IPS DF 6.9 (cell line): ENCODE measurements around the gene ZNF91.
"Not testable (repeated sequence)": the region's sequence is repeated elsewhere in the genome, so short reads cannot be mapped to it uniquely, and the experiment has no call there.

Source experiments
- DNase-seq: peaks from one replicate; pipeline ENCODE4 v3.0.0-alpha.2; 2013; ENCODE audit warnings: low read depth, low spot score
- H3K27ac ChIP-seq: one replicate; pipeline ENCODE4 v1.5.1; 2013; ENCODE audit warnings: low read length, control low read depth
- H3K27me3 ChIP-seq: 2 replicates; pipeline ENCODE4 v1.6.1; 2013; ENCODE audit warnings: mild to moderate bottlenecking, low read length; ENCODE audit not compliant: control insufficient read depth, insufficient read depth
- H3K36me3 ChIP-seq: 2 replicates; pipeline ENCODE4 v1.6.1; 2013; ENCODE audit warnings: low read length; ENCODE audit not compliant: control insufficient read depth, insufficient read depth
- H3K4me1 ChIP-seq: 2 replicates; pipeline ENCODE4 v1.6.1; 2013; ENCODE audit warnings: low read length; ENCODE audit not compliant: control insufficient read depth, insufficient read depth
- H3K4me3 ChIP-seq: 2 replicates; pipeline ENCODE4 v1.5.1; 2013; ENCODE audit warnings: mild to moderate bottlenecking, low read length
- H3K9me3 ChIP-seq: 2 replicates; pipeline ENCODE4 v1.6.1; 2013; ENCODE audit warnings: low read length, inconsistent platforms; ENCODE audit not compliant: control insufficient read depth, insufficient read depth
- WGBS: extraction: QIAGEN DNeasy Blood & Tissue Kit; methylation state at CpG from one replicate; pipeline ENCODE4 v1.1.7; 2013; ENCODE audit warnings: mixed read lengths, missing lambda C conversion rate; ENCODE audit not compliant: insufficient read length, insufficient coverage; 5-methylcytosine and 5-hydroxymethylcytosine counted together

The ZNF91 gene

GRCh38 chr19:23379671-23380070 is 15.6 kb downstream of the ZNF91 start:
- not testable (repeated sequence) for H3K27me3 ChIP-seq, H3K4me1 ChIP-seq, H3K36me3 ChIP-seq, H3K4me3 ChIP-seq, DNase-seq, H3K9me3 ChIP-seq, H3K27ac ChIP-seq
- WGBS = no CpG with 5 or more reads among the region's 4 CpGs

- Histone ChIP-seq H3K4me1 (no peaks in the 10 kb centered on the region), H3K27ac (no peak overlapping the region), H3K9me3 (no peaks in the 10 kb centered on the region), H3K36me3 (no peaks in the 10 kb centered on the region), H3K27me3 (no peaks in the 10 kb centered on the region), H3K4me3 (no peak overlapping the region)
- WGBS = no CpG with 5 or more reads among the region's 1 CpG
- no peak for DNase-seq
Observed at GRCh38 chr19:23378948-23379347, 16.3 kb downstream of the ZNF91 start.

GRCh38 chr19:23377276-23377675 is 18.0 kb downstream of the ZNF91 start:
- no peaks in the 10 kb centered on the region for H3K4me1 ChIP-seq
- 0 out of 2 replicates have a peak, but pooled peaks cover 1% of the 10 kb centered on the region for H3K36me3 ChIP-seq
- H3K27ac ChIP-seq = no peak overlapping the region
- no peaks in the 10 kb centered on the region for H3K9me3 ChIP-seq
- no peak for DNase-seq
- H3K4me3 ChIP-seq = no peak overlapping the region
- no peaks in the 10 kb centered on the region for H3K27me3 ChIP-seq

- Histone ChIP-seq H3K4me3 (no peak overlapping the region), H3K36me3 (peaks cover 12% of the 10 kb centered on the region; the same call in 1 of the 2 replicates)
Observed at GRCh38 chr19:23366437-23366836, 28.8 kb downstream of the ZNF91 start.

GRCh38 chr19:23366031-23366430 is 29.2 kb downstream of the ZNF91 start:
- not testable (repeated sequence) for H3K9me3 ChIP-seq, H3K27me3 ChIP-seq, H3K4me1 ChIP-seq, DNase-seq, H3K4me3 ChIP-seq, H3K27ac ChIP-seq
- no CpG with 5 or more reads among the region's 18 CpGs for WGBS
- H3K36me3 ChIP-seq = peaks cover 11% of the 10 kb centered on the region; the same call in 1 of the 2 replicates

More at GRCh38 chr19:23366437-23366836, 28.8 kb downstream of the ZNF91 start:
- H3K27ac ChIP-seq = no peak overlapping the region
- H3K9me3 ChIP-seq = no peaks in the 10 kb centered on the region
- no CpG with 5 or more reads among the region's 4 CpGs for WGBS
- no peak for DNase-seq
- H3K27me3 ChIP-seq = no peaks in the 10 kb centered on the region
- no peaks in the 10 kb centered on the region for H3K4me1 ChIP-seq

DNA sequence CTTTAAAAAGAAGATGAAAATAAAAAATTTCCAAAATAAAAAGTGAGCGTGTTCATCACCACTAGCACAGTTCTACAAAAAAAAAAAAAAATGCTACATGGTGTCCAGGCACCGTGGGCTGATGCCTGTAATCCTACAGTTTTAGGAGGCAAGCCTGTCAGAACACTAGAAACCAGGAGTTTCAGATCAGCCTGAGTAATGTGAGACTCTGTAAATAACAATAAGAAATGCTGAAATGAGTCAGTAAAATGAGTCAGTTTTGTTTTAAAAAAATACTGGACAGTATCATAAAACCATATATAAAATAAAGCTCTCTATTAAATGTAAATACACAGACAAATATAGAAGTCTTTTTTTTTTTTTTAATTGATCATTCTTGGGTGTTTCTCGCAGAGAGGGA is 30.0 kb downstream of the ZNF91 start:
- no peaks in the 10 kb centered on the region for H3K4me1 ChIP-seq
- H3K27ac ChIP-seq = no peak overlapping the region
- DNase-seq = no peak
- H3K9me3 ChIP-seq = no peaks in the 10 kb centered on the region
- no peaks in the 10 kb centered on the region for H3K27me3 ChIP-seq
- WGBS = no CpG with 5 or more reads among the region's 3 CpGs
- no peak overlapping the region for H3K4me3 ChIP-seq
- peaks cover 6% of the 10 kb centered on the region; the same call in 1 of the 2 replicates for H3K36me3 ChIP-seq

- not testable (repeated sequence) for H3K27me3 ChIP-seq, H3K4me1 ChIP-seq, H3K9me3 ChIP-seq, H3K4me3 ChIP-seq, DNase-seq, H3K27ac ChIP-seq, H3K36me3 ChIP-seq
- no CpG with 5 or more reads among the region's 1 CpG for WGBS
Observed at GRCh38 chr19:23361843-23362242, 33.4 kb downstream of the ZNF91 start.

DNA sequence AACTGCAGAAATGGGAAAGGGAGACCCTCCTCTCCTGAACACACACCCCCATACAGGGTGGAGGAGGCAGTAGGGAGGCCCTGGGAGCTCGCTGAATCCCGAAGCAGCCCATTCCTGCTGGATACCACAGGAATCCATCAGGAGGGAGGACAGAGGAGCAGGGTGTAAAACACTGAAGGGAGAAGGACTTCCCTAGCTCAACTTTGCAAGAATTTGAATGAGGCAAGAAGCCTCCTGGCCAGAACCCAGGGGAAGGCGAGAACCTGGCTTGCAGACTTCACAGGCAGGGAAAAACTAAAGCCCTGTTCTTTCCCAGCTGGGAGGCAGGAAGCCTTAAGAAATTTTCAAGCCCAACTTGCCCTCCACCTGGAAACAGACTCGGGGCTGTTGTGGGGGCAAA is 43.5 kb downstream of the ZNF91 start:
- H3K4me3 ChIP-seq = no peak overlapping the region

DNA sequence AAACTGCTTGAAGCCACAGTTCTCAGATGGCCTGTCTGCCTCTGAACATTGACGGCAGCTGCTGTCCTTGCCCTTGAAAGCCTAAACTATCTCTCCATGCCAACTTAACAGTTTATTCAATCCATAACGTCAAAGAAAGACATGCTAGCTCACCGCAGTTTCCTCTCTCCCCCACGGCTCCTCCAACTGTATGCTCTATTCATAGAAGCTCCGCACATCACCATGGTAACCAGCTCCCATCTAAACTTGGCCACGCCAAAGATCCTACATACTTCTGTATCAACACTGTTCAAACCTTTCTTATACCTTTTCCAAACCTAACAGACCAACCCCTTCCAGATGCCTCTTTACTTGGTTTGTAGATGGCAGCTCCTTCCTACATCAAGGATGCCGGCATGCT is 48.6 kb downstream of the ZNF91 start:
- H3K27ac ChIP-seq = no peak overlapping the region
- DNase-seq = no peak
- WGBS = 100% methylated on average over 1 of the region's 7 CpGs
- H3K27me3 ChIP-seq = no peaks in the 10 kb centered on the region
- no peak overlapping the region for H3K4me3 ChIP-seq
- peaks cover under 1% of the 10 kb centered on the region; the same call in 1 of the 2 replicates for H3K9me3 ChIP-seq
- 0 out of 2 replicates have a peak, but pooled peaks cover 3% of the 10 kb centered on the region for H3K36me3 ChIP-seq
- H3K4me1 ChIP-seq = no peaks in the 10 kb centered on the region; the same call in 1 of the 2 replicates

More for the DNA sequence above, 43.5 kb downstream of the ZNF91 start:
- no peaks in the 10 kb centered on the region for H3K4me1 ChIP-seq
- DNase-seq = no peak
- no CpG with 5 or more reads among the region's 4 CpGs for WGBS
- peaks cover 1% of the 10 kb centered on the region for H3K9me3 ChIP-seq
- H3K27me3 ChIP-seq = no peaks in the 10 kb centered on the region
- no peaks in the 10 kb centered on the region for H3K36me3 ChIP-seq
- no peak overlapping the region for H3K27ac ChIP-seq

DNA sequence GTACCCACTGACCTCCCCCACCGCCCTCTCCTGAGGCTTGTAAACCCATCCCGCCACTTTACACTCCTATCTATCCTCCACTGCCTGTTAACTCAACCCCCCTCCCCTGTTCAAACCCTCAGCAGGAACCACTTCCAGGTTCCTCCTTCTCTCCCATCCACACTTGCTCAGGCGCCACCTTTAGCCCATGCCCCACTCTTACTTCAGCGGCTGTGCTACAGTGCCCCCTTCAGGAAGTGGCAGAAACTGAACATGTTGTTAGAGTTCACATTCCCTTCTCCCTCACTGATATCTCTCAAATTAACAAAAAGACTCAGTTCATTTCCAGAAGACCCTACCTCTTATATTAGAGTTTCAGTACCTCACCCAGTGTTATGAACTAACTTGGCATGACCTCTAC is 49.4 kb downstream of the ZNF91 start:
- 0 out of 2 replicates have a peak, but pooled peaks cover 3% of the 10 kb centered on the region for H3K36me3 ChIP-seq
- peak; percentile 52 for DNase-seq
- no peak overlapping the region for H3K27ac ChIP-seq
- WGBS = no CpG with 5 or more reads among the region's 4 CpGs
- no peaks in the 10 kb centered on the region; the same call in 1 of the 2 replicates for H3K4me1 ChIP-seq
- H3K27me3 ChIP-seq = no peaks in the 10 kb centered on the region
- no peaks in the 10 kb centered on the region for H3K9me3 ChIP-seq
- no peak overlapping the region for H3K4me3 ChIP-seq

DNA sequence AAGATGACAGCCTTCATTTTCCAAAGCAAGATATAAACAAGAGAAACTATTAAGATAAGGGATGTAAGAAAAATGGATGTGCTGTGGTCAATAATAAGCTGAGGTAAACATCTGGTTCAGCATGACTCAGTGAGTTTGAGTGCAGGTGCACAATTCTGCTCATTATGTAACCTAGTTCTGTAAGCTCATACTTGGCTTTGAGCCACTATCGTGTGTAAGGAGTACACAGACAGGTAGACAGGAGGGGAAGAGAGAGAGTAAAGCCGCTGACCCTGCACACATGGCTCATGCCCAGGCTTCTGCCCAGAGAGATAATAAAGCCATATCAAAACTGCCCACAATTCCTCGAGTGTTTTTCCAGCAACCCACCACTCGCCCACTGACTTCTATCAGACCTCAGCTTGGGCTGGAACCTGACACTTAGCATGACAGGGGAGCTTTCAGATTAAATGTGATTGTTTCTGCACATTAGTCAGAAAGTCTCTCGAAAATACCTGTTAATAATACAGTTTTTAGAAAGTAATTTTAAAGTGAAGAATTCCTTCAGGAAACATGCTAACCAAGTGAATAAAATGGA is 51.7 kb downstream of the ZNF91 start:
- Histone ChIP-seq H3K4me3 (no peak overlapping the region), H3K9me3 (no peaks in the 10 kb centered on the region), H3K27me3 (no peaks in the 10 kb centered on the region), H3K4me1 (no peaks in the 10 kb centered on the region; the same call in 1 of the 2 replicates), H3K36me3 (0 out of 2 replicates have a peak, but pooled peaks cover 3% of the 10 kb centered on the region), H3K27ac (no peak overlapping the region)
- no CpG with 5 or more reads among the region's 5 CpGs for WGBS
- no peak for DNase-seq
